Panc1 (cell line): ENCODE data around the gene PSMD8.

Experiments used
- CTCF ChIP-seq: fragments of 450-650 bp; IDR thresholded peaks from 2 replicates; pipeline ENCODE4 v1.5.1; 2017; ENCODE audit warnings: mild to moderate bottlenecking
- POLR2AphosphoS5 ChIP-seq: IDR thresholded peaks from 2 replicates; pipeline ENCODE4 v1.6.1; 2012; ENCODE audit warnings: mild to moderate bottlenecking, low read depth, low read length, moderate library complexity
- TF ChIP-seq, protein P1 (sequence below), 2 experiments: IDR thresholded peaks; 2 replicates each; pipeline ENCODE4 v1.6.1; 2011 to 2012; ENCODE audit warnings: low read depth in 2 of 2, control low read depth in 1 of 2, low read length in 1 of 2, mild to moderate bottlenecking in 1 of 2, moderate library complexity in 1 of 2; ENCODE audit not compliant: insufficient read depth in 1 of 2

- no peak for TF ChIP-seq CTCF
- TF ChIP-seq POLR2AphosphoS5 = peak; percentile 77; the same call in 1 of the 2 replicates
- TF ChIP-seq, protein P1, sequence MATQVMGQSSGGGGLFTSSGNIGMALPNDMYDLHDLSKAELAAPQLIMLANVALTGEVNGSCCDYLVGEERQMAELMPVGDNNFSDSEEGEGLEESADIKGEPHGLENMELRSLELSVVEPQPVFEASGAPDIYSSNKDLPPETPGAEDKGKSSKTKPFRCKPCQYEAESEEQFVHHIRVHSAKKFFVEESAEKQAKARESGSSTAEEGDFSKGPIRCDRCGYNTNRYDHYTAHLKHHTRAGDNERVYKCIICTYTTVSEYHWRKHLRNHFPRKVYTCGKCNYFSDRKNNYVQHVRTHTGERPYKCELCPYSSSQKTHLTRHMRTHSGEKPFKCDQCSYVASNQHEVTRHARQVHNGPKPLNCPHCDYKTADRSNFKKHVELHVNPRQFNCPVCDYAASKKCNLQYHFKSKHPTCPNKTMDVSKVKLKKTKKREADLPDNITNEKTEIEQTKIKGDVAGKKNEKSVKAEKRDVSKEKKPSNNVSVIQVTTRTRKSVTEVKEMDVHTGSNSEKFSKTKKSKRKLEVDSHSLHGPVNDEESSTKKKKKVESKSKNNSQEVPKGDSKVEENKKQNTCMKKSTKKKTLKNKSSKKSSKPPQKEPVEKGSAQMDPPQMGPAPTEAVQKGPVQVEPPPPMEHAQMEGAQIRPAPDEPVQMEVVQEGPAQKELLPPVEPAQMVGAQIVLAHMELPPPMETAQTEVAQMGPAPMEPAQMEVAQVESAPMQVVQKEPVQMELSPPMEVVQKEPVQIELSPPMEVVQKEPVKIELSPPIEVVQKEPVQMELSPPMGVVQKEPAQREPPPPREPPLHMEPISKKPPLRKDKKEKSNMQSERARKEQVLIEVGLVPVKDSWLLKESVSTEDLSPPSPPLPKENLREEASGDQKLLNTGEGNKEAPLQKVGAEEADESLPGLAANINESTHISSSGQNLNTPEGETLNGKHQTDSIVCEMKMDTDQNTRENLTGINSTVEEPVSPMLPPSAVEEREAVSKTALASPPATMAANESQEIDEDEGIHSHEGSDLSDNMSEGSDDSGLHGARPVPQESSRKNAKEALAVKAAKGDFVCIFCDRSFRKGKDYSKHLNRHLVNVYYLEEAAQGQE (IDR thresholded peaks at IDR 0.05; ENCODE audit: insufficient read depth in 1 of 2, low read depth in 2 of 2, low read length in 1 of 2) = no peak
Measured at GRCh38 chr19:38387550-38388348, 13.4 kb downstream of the PSMD8 start, which contains the start of gene GGN.
